ENCODE measurements around the gene CRYBA2.

GRCh38 chr2:218975060-218975777, 18.0 kb downstream of the CRYBA2 start:
- TF ChIP-seq CTCF (IDR thresholded peaks at IDR 0.05; ENCODE audit: insufficient read depth, low read length, poor library complexity, severe bottlenecking) (no peak), EZH2phosphoT487 (conservative IDR thresholded peaks at IDR 0.05; ENCODE audit: low read length) (no peak)
